Measurements from ENCODE around the gene ATG9B.

ATG9B gene

DNA sequence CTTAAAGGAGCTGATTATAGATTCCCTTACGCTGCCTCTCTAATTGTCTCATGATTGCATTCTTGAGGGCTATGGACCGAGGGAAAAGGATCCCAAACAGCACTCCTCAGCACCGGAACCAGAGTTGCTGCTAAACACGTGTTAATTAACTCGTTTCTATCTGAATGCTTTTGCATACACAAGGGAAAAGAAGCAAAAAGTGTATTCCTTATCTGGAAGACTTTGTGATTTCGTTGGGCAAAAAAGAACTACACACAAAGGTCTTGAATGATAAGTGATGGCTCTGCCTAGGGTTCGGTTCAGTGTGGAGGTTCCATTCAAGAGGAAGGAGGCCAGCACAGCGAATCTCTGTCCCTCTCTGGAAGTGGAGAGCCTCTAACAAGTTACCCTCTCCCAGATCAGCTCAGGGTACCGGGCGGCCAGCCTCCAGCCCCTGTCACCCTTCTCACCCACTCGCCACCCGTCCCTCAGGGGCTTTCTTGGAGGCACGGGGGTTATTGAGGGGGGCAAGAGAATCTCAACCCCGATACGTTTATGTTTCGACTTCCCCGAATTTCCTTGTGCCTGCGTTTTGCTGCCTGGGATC, 34.6 kb upstream of the ATG9B start:
- peak; percentile 45 for DNase-seq (ENCODE audit: low read depth)
- H3K4me3 ChIP-seq (ENCODE audit: low read length): peak overlapping the region; percentile 88
- TF ChIP-seq, protein P1, sequence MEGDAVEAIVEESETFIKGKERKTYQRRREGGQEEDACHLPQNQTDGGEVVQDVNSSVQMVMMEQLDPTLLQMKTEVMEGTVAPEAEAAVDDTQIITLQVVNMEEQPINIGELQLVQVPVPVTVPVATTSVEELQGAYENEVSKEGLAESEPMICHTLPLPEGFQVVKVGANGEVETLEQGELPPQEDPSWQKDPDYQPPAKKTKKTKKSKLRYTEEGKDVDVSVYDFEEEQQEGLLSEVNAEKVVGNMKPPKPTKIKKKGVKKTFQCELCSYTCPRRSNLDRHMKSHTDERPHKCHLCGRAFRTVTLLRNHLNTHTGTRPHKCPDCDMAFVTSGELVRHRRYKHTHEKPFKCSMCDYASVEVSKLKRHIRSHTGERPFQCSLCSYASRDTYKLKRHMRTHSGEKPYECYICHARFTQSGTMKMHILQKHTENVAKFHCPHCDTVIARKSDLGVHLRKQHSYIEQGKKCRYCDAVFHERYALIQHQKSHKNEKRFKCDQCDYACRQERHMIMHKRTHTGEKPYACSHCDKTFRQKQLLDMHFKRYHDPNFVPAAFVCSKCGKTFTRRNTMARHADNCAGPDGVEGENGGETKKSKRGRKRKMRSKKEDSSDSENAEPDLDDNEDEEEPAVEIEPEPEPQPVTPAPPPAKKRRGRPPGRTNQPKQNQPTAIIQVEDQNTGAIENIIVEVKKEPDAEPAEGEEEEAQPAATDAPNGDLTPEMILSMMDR (conservative IDR thresholded peaks at IDR 0.05; ENCODE audit: low read length): no peak

GRCh38 chr7:151057989-151058780, 33.9 kb upstream of the ATG9B start:
- peak overlapping the region; percentile 88 for H3K4me3 ChIP-seq (ENCODE audit: low read length)
- TF ChIP-seq, protein P1 (conservative IDR thresholded peaks at IDR 0.05; ENCODE audit: low read length): no peak
- peak; percentile 100 for DNase-seq (ENCODE audit: low read depth)

DNA sequence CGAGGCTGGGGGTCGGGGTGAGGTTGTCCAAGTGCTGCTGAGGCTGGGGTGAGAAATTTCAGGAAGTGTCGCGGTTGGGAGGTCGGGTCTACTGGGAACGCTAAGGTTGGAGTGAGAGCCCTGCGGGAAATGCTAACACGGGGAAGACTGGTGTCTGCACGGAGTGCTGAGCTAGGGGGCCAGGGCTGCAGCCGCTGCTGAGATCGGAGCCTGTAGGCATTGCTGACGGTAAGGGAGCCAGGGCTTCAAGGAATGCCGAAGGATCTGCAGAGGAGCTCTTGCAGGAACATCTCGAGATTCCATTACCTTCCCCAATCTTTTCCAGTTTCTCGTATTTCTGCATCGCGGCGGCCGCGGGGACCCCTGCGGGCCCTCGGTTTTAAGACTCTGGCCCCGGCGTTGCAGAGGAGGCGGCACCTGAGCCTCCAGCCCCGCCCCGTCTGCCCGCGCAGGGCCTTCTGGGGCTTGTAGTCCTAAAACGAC, 33.3 kb upstream of the ATG9B start, which contains the start of gene CDK5:
Gene CDK5, minus strand, starts transcription at position 392 of the 483 bp plus-strand sequence. Its CDS starts 49 bp downstream, at position 343.
- TF ChIP-seq, protein P1 (conservative IDR thresholded peaks at IDR 0.05; ENCODE audit: low read length): no peak
- DNase-seq (ENCODE audit: low read depth): no peak
- H3K4me3 ChIP-seq (ENCODE audit: low read length): peak within 1 kb of the TSS; percentile 88

DNA sequence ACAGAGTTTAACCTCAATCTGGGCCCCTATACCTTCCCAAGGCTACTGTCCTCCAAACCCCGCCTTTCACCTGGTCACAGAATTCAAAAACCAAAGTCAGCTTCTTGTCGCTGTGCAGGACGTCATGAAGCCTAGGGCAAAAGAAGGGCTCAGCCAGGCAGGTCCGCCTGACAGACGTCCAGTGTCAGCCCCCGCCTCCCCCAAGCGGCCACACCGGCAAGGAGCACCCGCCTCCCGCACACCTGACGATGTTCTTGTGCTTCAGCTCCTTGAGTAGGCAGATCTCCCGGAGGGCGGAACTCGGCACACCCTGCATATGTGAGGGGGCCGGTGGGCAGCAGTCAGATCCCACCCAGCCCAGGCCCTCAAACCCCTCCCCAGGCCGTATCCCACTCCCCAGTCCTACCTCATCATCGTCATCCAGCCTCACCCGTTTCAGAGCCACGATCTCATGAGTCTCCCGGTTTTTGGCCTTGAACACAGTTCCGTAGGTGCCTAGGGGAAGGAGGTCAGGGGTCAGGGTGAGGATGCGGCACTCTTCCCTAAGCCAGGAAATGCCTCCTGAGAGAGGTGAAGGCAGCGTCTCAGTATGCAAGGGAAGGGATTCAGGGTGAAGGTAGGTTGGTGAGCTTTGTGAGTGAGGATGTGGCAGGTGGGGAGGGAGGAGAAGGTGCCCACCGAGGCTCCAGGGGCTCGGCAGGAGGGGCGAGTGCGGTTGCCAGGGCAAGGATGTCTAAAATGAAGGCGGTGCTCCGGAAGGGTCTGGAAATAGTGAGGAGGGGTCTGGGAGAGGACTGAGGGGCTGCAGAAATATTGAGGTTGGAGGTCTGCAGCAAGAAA, 32.6 kb upstream of the ATG9B start:
- H3K4me3 ChIP-seq (ENCODE audit: low read length): peak overlapping the region; percentile 88
- TF ChIP-seq, protein P1 (conservative IDR thresholded peaks at IDR 0.05; ENCODE audit: low read length): no peak
- no peak for DNase-seq (ENCODE audit: low read depth)

- TF ChIP-seq, protein P1 (conservative IDR thresholded peaks at IDR 0.05; ENCODE audit: low read length): no peak
- DNase-seq (ENCODE audit: low read depth): no peak
- no peak overlapping the region for H3K4me3 ChIP-seq (ENCODE audit: low read length)
Observed at GRCh38 chr7:151056283-151056665, 32.0 kb upstream of the ATG9B start.

- H3K4me3 ChIP-seq (ENCODE audit: low read length): no peak overlapping the region
Observed at GRCh38 chr7:151053751-151054150, 29.5 kb upstream of the ATG9B start.

More at GRCh38 chr7:151053751-151054150, 29.5 kb upstream of the ATG9B start:
- TF ChIP-seq, protein P1 (conservative IDR thresholded peaks at IDR 0.05; ENCODE audit: low read length): no peak
- no peak for DNase-seq (ENCODE audit: low read depth)
